Measurements from ENCODE around the gene GRM4.

Gene GRM4

DNA sequence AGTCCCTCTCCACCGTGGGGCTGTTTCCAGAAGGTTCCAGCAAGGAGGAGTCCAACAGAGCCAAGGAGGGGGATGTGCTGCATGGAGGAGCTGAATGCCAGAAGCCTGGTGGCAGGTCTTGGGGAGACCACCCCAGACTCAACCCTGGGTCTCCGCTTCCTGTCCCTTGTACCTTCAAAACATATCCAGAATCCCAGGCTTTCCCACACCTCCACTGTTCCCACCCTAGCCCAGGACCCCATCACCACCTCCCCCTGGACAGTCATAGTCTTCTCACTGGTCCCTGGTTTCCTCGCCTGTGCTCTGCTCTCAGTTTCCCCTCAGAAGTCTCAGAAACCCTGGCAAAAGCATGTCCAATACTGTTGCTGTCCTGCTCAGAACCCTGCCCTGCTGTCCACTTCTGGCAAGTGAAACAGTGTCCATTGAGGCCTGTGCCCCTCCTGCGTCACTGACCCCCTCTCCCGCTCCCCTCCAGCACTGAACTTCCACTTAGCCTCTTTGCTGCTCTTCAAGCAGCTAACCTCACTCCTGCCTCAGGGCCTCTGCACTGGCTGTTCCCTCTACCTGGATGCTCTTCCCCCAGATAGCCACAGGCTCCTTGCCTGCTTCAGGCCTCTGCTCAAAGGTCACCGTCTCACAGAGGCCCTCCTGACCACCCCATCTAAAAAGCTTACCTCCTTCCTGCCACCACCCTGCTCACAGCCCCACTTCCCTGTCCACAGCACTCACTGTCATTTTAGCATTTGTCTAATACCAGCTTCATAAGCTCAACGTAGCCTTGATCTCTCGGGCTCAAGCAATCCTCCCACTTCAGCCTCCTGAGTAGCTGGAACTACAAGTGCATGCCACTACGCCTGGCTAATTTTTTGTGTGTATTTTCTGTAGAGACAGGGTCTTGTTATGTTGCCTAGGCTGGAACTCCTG is 169.2 kb downstream of the GRM4 start:
- no peak for DNase-seq

DNA sequence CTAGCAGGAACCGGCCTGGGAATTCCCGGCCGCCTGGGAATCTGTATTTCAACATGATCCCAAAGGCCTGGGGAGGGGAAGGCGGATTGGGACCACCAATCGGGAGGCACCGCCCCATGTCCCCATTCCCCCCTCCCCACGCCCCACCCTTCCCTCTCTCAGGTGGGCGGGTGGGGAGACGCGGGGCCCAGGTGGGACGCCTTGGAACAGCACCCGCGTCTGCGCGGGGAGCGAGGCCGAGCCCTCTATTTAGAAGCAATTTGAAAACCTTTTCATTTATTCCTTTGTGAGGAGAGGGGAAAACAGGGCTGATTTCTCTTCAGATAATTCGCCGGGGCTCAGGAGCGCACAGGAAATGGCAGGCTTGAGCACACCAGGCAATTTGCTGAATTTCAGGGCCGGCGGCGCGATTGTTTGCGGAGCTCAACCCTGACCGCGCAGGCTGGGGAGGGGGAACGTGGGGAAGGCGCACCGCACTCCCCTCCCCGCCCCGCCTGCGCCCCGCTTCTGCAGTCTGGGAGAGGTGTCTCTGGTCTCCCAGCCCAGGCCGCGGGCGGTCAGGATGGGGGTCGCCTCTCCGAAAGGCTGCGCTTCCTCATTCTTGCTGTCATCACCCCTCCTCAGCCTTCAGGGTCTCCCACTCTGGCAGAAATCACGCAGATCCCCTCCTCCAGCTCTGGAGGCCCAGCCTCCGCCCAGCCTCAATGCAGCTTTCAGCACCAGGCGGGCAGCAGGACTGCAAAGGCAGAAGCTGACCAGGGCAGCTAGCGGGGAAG is 170.0 kb downstream of the GRM4 start:
- DNase-seq, result no peak

DNA sequence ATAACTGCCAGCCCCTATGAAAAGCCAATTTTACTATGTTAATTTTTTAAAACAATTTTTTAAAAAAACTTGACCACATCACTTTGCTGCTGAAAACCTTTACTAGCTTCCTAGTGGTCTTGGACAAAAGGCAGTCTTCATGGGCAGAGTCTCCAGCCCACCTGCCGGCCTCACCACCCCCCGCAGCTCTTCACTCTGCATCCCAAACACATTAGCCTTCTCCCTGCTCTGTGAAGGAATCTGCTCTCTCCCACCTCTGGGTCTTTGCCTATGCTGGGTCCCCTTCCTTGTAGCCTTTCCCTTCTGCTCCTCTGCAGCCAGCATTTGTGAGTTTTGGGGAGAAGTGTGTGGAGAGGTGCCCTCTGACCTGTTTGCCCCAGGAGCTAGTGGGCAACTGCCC is 171.4 kb downstream of the GRM4 start:
- DNase-seq, result no peak

DNA sequence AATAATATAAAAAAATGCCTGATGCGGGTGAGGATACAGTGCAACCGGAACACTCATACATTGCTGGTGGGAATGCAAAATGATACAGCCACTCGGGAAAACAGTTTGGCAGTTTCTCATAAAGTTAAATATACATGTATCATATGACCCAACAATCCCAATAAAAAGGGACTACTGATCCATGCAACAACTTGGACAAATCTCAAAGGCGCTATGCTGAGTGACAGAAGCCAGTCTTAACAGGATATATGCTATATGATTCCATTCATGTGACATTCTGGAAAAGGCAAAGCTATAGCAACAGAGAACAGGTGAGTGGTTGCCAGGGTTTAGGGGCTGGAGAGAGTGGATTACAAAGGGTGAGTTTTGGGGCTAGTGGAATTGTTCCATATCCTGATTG is 171.9 kb downstream of the GRM4 start:
- DNase-seq, result no peak

DNA sequence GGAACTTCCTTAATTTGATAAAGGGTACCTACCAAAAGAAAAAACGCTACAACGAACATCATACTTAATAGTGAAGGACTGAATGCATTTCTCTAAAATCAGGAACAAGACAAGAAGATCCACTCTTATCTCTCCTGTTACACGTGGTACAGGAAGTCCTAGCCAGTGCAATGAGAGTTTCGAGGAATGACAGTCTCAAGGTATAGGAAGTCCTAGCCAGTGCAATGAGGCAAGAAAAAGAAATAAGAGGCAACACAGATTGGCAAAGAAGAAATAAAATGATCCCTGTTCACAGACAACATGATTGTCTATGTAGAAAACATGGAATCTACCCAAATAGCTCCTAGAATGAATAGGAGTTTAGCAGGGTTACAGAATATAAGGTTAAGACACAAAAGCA is 174.3 kb downstream of the GRM4 start:
- no peak for DNase-seq
